Mesothelial cell of epicardium (in vitro differentiated cells): ENCODE data around the gene ERBB2. TPM values are rescaled to one million over a fixed set of nuclear protein-coding genes. Genes with fewer than 3 reads are reported as not detected.
A peak's percentile ranks its signal among the peaks of the same experiment; 100 is the strongest.

Experiments used
- DNase-seq, 2 experiments: peaks; one replicate each; pipeline ENCODE4 v3.0.0; 2021; ENCODE audit warnings: low spot score in 2 of 2; ENCODE audit not compliant: unreplicated experiment in 2 of 2
- H3K27ac Mint-ChIP-seq: 2 replicates; pipeline ENCODE4 v1.8.0; 2021; ENCODE audit warnings: mixed read lengths
- H3K27me3 Mint-ChIP-seq: 2 replicates; pipeline ENCODE4 v1.8.0; 2021; ENCODE audit warnings: low read depth, mixed read lengths
- H3K36me3 Mint-ChIP-seq: 2 replicates; pipeline ENCODE4 v1.8.0; 2021; ENCODE audit warnings: mixed read lengths
- H3K4me1 Mint-ChIP-seq: 2 replicates; pipeline ENCODE4 v1.8.0; 2021; ENCODE audit warnings: mixed read lengths
- H3K4me3 Mint-ChIP-seq: 2 replicates; pipeline ENCODE4 v1.8.0; 2021; ENCODE audit warnings: mild to moderate bottlenecking, moderate library complexity, mixed read lengths
- H3K9me3 Mint-ChIP-seq: 2 replicates; pipeline ENCODE4 v1.8.0; 2021; ENCODE audit warnings: mixed read lengths
- CTCF ChIP-seq: fragments of 200-600 bp; sonication (generic); IDR thresholded peaks from one replicate; pipeline ENCODE4 v1.5.0; 2021; ENCODE audit warnings: antibody characterized with exemption; ENCODE audit not compliant: unreplicated experiment
- total RNA-seq: library from RNA; stranded (reverse); gene quantifications from 3 replicates; pipeline ENCODE4 v1.2.1, GENCODE V29; 2021

ERBB2 gene
- total RNA-seq, 1 donor from 2014 or later, result 141 TPM

- no peak for TF ChIP-seq CTCF
- Mint-ChIP-seq H3K36me3 (no peaks in the 10 kb centered on the region), H3K4me1 (peaks cover 12% of the 10 kb centered on the region), H3K4me3 (peak overlapping the region; percentile 38), H3K27ac (no peak overlapping the region), H3K9me3 (no peaks in the 10 kb centered on the region), H3K27me3 (peaks cover 65% of the 10 kb centered on the region)
- DNase-seq, result no peak
These were observed 32.5 kb upstream of the ERBB2 start for GRCh38 chr17:39667262-39667944.

- Mint-ChIP-seq H3K4me1 (peaks cover 12% of the 10 kb centered on the region), H3K36me3 (no peaks in the 10 kb centered on the region), H3K4me3 (peak within 1 kb of the TSS; percentile 39), H3K9me3 (no peaks in the 10 kb centered on the region), H3K27ac (no peak within 1 kb of the TSS), H3K27me3 (peaks cover 65% of the 10 kb centered on the region)
- DNase-seq, result peak; percentile 69 to 81
- TF ChIP-seq CTCF, result peak; percentile 60
These were observed 31.6 kb upstream of the ERBB2 start, which contains the start of gene PNMT for GRCh38 chr17:39667945-39668924. PNMT (plus strand) TSS chr17:39668453; CDS start chr17:39668476, 23 bp downstream.

GRCh38 chr17:39669897-39670735 is 29.7 kb upstream of the ERBB2 start:
- Mint-ChIP-seq H3K4me1 (peaks cover 12% of the 10 kb centered on the region), H3K36me3 (no peaks in the 10 kb centered on the region), H3K27ac (no peak overlapping the region), H3K9me3 (no peaks in the 10 kb centered on the region), H3K4me3 (no peak overlapping the region), H3K27me3 (peaks cover 58% of the 10 kb centered on the region)
- DNase-seq, result no peak
- TF ChIP-seq CTCF, result no peak

GRCh38 chr17:39670746-39671145 is 29.1 kb upstream of the ERBB2 start:
- Mint-ChIP-seq H3K27ac (no peak overlapping the region), H3K4me1 (peaks cover 17% of the 10 kb centered on the region), H3K36me3 (no peaks in the 10 kb centered on the region), H3K4me3 (no peak overlapping the region), H3K27me3 (peaks cover 52% of the 10 kb centered on the region), H3K9me3 (no peaks in the 10 kb centered on the region)
- DNase-seq, result no peak
- no peak for TF ChIP-seq CTCF
